Activated CD4-positive, alpha-beta memory T cell treated with anti-CD3 and anti-CD28 coated beads, Interleukin-2, amount 10 ng/mL, durations not matched to agents 7 days and 5 days (primary cell): ENCODE results near the gene FTCDNL1. TPM values are rescaled to one million over a fixed set of nuclear protein-coding genes. Genes with fewer than 3 reads are reported as not detected.

Experiments
- CTCF ChIA-PET: fragments of 350-600 bp; sonication (Branson Sonifier 250); formaldehyde crosslinking; loops from one replicate; lab custom pipeline; 2021; ENCODE audit warnings: antibody characterized with exemption, inconsistent platforms; lab: Charles Lee
- POLR2A ChIA-PET: fragments of 350-600 bp; sonication (Branson Sonifier 250); formaldehyde crosslinking; loops from one replicate; lab custom pipeline; 2021; ENCODE audit warnings: antibody characterized with exemption; lab: Charles Lee
- DNase-seq: peaks from one replicate; pipeline ENCODE4 v3.0.0-alpha.2; 2020
- H3K27ac Mint-ChIP-seq: one replicate; pipeline ENCODE4 v1.8.0; 2021; ENCODE audit warnings: mild to moderate bottlenecking, mixed read lengths
- H3K27me3 Mint-ChIP-seq: one replicate; pipeline ENCODE4 v1.8.0; 2021; ENCODE audit warnings: mixed read lengths
- H3K36me3 Mint-ChIP-seq: one replicate; pipeline ENCODE4 v1.8.0; 2021; ENCODE audit warnings: low read depth, mixed read lengths
- H3K4me1 Mint-ChIP-seq: one replicate; pipeline ENCODE4 v1.8.0; 2021; ENCODE audit warnings: mixed read lengths
- H3K4me3 Mint-ChIP-seq: one replicate; pipeline ENCODE4 v1.8.0; 2021; ENCODE audit warnings: mild to moderate bottlenecking, mixed read lengths
- H3K9me3 Mint-ChIP-seq: one replicate; pipeline ENCODE4 v1.8.0; 2021; ENCODE audit warnings: mixed read lengths
- total RNA-seq, 2 experiments: library from RNA; stranded (reverse); gene quantifications; one replicate each; pipeline ENCODE4 v1.2.3, GENCODE V29; 2021

FTCDNL1 gene
- total RNA-seq, 2 experiments from 2014 or later, result 0.86 to 1.3 TPM

DNA sequence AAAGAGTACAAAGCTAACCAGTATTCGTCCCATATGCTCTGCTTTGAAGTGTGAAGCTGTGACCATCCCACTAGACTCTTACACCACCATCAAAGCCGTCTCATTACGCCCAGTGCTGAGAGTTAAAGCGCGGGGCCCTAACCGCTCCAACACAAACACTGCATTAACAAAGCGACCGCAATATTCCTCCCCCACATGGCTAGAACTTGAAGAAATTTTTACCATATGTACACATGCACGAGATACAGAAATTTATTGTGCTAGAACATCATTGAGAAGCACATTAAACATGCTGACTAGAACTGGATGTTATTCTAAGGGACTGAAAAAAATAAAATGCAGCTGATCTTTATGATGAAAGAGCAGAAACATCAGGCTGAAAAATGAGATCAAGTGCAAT lies 20.5 kb downstream of the FTCDNL1 start:
- DNase-seq, result no peak
- POLR2A ChIA-PET, result no interaction called here
- H3K9me3 Mint-ChIP-seq, result no peaks in the 10 kb centered on the region
- no peaks in the 10 kb centered on the region for H3K4me1 Mint-ChIP-seq
- CTCF ChIA-PET, result no interaction called here
- H3K36me3 Mint-ChIP-seq, result no peaks in the 10 kb centered on the region
- no peak overlapping the region for H3K4me3 Mint-ChIP-seq
- no peak overlapping the region for H3K27ac Mint-ChIP-seq
- H3K27me3 Mint-ChIP-seq, result no peaks in the 10 kb centered on the region

DNA sequence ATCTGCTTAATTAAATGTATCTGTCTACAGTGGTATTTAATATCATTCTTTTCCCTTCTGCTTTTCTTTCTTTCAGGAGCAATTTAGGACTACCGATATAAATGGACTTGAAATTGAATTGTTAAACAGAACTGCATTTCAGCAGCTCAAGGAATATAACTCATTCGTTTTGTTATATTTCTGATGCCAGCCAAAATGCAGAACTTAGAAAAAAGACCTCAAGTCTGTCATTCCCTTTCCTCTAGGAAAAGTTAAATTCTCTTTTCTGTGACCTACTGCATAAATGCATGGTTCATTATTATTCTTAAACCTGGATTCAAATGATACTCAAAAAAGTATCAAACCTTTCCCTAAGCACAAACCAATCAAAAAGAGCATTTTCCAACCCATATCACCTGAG lies 21.4 kb downstream of the FTCDNL1 start:
- Mint-ChIP-seq H3K4me1 (no peaks in the 10 kb centered on the region), H3K9me3 (no peaks in the 10 kb centered on the region), H3K27ac (no peak overlapping the region), H3K27me3 (no peaks in the 10 kb centered on the region), H3K4me3 (no peak overlapping the region), H3K36me3 (no peaks in the 10 kb centered on the region)
- CTCF ChIA-PET, result no interaction called here
- POLR2A ChIA-PET, result no interaction called here
- no peak for DNase-seq

DNA sequence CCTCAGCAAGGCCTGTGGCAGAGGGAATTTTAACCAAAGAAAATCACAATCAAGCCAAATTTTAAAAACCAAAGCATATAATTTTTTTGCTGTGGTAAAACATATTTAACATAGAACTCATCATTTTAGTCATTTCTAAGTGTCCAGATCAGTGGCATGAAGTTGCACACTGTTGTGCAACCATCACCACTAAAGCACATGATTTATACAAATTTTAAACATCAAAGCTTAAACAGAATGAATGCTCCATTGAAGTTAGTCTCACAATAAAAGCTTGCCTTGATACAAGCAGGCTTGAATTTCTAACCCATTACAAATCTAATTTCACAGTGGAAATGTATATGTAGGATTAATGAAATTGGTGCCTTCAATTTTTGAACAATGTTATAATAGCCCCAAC lies 31.2 kb downstream of the FTCDNL1 start:
- no peaks in the 10 kb centered on the region for H3K36me3 Mint-ChIP-seq
- H3K27ac Mint-ChIP-seq, result no peak overlapping the region
- H3K4me1 Mint-ChIP-seq, result peaks cover 10% of the 10 kb centered on the region
- no peaks in the 10 kb centered on the region for H3K9me3 Mint-ChIP-seq
- POLR2A ChIA-PET, result no interaction called here
- DNase-seq, result no peak
- no peaks in the 10 kb centered on the region for H3K27me3 Mint-ChIP-seq
- H3K4me3 Mint-ChIP-seq, result no peak overlapping the region
- CTCF ChIA-PET, result no interaction called here

DNA sequence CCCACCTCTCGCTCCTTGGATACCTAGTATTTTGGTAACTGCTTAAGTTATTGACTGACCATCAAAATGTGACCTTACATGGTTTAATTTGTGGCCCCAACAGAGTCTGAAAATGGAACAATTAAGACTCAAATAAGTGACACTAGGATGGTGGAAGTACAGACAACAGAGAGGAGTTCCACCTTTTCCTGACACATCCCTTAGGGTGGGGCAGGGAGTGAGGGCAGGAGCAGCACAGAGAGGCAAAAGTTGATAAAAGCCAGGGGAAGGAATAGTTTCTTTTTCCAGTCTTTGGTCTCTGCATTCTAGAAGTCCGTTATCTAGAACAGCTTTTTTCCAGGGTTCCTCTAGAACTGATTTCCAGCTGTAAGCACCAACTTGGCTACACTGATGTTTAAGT lies 32.2 kb downstream of the FTCDNL1 start:
- Mint-ChIP-seq H3K27ac (no peak overlapping the region), H3K4me1 (peaks cover 10% of the 10 kb centered on the region)
- POLR2A ChIA-PET, result no interaction called here

DNA sequence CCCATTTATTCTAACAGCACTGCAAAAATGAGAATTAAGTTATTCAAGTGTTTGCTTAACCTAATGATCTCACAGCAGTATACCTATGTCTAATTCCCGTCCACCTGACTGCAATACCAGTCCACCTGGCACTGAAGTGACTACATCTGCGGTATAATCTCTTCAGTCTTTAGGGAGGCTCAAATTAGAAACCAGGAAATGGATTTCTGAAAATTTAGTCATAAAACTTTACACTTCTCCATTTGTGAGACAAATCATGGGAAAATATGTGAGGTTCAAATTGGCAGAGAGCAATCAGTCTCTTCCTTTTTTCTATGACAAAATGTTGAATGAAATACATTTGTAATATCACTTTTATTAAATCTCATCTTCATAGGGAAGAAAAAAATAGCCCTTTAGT lies 33.0 kb downstream of the FTCDNL1 start:
- CTCF ChIA-PET, result no interaction called here
- no peak overlapping the region for H3K4me3 Mint-ChIP-seq
- peaks cover 10% of the 10 kb centered on the region for H3K4me1 Mint-ChIP-seq
- H3K27ac Mint-ChIP-seq, result no peak overlapping the region
- no peak for DNase-seq
- POLR2A ChIA-PET, result no interaction called here
- no peaks in the 10 kb centered on the region for H3K9me3 Mint-ChIP-seq
- H3K27me3 Mint-ChIP-seq, result no peaks in the 10 kb centered on the region
- no peaks in the 10 kb centered on the region for H3K36me3 Mint-ChIP-seq

More for the DNA sequence above, 32.2 kb downstream of the FTCDNL1 start:
- H3K4me3 Mint-ChIP-seq, result no peak overlapping the region
- no peaks in the 10 kb centered on the region for H3K27me3 Mint-ChIP-seq
- H3K9me3 Mint-ChIP-seq, result no peaks in the 10 kb centered on the region
- no peaks in the 10 kb centered on the region for H3K36me3 Mint-ChIP-seq
- DNase-seq, result no peak
- CTCF ChIA-PET, result interaction anchor here (0.7 kb wide), 1 partner anchor 332 kb away, joined by 4 read pairs; no protein-coding TSS in a partner anchor

DNA sequence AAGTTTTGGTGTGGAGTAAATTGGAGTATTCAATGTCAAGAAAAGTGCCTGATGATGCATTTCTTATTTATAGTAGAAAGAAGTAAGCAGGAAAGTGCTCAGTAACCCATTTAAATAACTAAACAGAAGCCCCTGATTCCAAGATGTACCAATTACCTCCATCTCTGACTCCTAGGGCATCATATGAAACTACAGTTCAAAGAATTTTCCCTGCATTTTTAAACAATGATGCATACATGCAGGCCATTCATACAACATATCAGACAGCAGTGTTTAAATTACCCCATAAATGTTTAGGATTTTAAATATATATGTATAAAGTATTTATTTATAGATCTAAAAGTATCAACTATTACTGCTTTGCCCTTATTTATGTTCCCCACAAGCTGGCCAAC lies 36.2 kb downstream of the FTCDNL1 start:
- DNase-seq, result no peak
- Mint-ChIP-seq H3K27me3 (no peaks in the 10 kb centered on the region), H3K4me3 (no peak overlapping the region), H3K9me3 (no peaks in the 10 kb centered on the region), H3K4me1 (peaks cover 10% of the 10 kb centered on the region), H3K36me3 (no peaks in the 10 kb centered on the region), H3K27ac (no peak overlapping the region)
- ChIA-PET POLR2A (no interaction called here), CTCF (no interaction called here)

DNA sequence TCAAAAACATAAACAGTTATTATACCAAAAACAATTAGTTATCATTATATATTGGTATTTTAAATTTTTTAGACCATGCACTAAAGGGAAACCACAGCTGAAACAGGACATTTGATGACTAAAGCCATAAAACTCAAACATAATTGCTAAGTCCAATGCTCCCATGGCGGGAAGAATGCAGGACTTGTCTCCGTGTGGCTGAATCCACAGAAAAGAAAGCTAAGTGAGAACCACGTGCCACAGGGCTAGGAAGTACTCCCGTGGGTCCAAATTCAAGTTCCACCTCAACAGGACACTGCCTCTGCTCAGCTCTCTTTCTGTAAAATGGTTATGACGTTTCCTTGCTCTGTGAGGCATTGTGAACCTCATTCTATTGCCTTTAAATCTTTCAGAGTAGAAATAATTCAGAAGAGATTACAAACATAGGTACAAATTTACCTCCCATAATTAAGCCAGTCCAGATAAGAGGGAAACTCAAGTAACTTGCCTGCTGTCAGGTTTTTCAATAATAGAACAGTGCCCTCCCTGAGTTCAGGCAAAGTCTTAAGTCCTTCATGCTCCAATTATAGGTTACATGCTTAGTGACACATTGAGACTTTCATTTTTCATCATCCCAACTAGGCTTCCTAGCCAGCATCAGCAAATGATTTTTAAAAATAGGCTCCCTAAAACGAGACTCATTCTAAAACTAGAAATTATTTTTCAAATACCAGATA lies 36.7 kb downstream of the FTCDNL1 start:
- H3K36me3 Mint-ChIP-seq, result no peaks in the 10 kb centered on the region
- POLR2A ChIA-PET, result no interaction called here
- no peaks in the 10 kb centered on the region for H3K27me3 Mint-ChIP-seq
- H3K4me1 Mint-ChIP-seq, result peaks cover 7% of the 10 kb centered on the region
- no peak for DNase-seq
- CTCF ChIA-PET, result no interaction called here
- H3K27ac Mint-ChIP-seq, result no peak overlapping the region
- no peaks in the 10 kb centered on the region for H3K9me3 Mint-ChIP-seq
- H3K4me3 Mint-ChIP-seq, result no peak overlapping the region

DNA sequence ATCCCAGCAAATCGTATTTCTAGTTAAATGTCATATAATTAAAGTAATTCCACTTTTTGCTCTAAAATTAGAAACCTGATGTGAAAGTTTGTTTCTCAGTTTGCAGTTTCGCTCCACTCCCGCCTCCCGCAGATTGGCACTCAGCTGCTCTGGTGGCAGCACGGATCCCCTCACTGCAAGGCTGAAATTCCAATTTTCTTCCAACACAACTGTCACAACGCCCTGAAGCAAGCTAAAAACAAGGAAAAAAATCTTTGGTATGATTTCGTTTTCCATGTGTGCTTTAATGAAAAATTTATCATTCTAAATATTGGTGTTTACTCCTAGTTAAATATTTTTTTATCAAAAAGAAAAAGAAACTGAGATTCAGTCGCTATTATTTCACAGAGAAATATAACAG lies 38.5 kb downstream of the FTCDNL1 start:
- Mint-ChIP-seq H3K4me1 (no peaks in the 10 kb centered on the region), H3K36me3 (no peaks in the 10 kb centered on the region), H3K27ac (no peak overlapping the region), H3K9me3 (peaks cover 3% of the 10 kb centered on the region), H3K4me3 (no peak overlapping the region), H3K27me3 (no peaks in the 10 kb centered on the region)
- DNase-seq, result no peak
- ChIA-PET POLR2A (no interaction called here), CTCF (no interaction called here)

DNA sequence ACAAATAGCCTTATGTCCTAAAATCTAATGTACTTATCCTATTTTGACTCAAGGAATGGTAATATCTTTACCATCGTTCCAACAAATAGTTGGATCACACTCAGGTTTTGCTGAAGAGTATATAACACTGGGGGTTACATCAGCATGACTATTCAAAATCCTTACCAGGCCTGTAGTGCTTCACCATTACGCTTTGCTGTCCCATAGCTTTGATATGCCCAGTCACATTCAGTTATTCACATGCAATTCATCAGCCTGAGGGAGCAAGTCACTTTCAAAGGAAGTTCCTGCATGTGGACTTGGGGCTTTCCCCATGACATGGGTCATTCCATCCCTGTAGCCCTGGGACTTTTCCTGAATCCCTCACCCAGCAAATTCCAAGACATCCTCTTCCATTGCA lies 39.6 kb downstream of the FTCDNL1 start:
- Mint-ChIP-seq H3K27ac (no peak overlapping the region), H3K4me3 (no peak overlapping the region)
- CTCF ChIA-PET, result no interaction called here

DNA sequence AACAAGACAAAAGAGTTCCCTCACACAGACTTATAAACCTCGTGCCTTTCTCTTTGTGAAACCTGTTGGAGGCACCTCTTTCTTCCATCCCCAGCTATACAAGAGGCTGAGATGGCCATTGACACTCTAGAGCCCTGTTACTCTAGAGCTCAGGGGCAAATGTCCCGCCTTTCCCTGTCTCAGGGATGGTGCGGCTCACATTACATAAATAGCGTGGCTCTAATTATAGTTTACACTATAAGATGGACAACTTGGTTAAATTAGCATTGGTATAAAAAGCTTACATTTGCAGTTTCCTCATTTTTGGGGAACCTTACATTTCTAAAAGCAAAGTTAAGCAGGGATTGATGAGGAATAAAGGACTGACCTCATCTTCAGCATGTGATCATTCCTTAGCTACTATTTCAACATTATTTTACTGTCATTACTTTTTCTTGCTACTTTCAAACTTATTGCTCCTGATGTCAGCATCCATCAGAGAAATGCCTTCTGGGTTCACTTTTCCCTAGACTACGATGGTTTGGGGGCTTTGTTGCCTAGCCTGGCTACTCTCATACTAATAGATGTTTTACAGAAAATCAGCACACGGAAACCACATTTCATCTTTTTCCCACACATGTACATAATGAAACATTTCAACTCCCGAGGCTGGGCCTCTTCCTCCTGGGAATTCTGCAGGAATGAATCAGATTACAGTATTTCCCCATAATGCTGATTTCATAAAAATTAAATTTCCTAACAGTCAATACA lies 40.4 kb downstream of the FTCDNL1 start:
- ChIA-PET CTCF (no interaction called here), POLR2A (no interaction called here)
- no peaks in the 10 kb centered on the region for H3K4me1 Mint-ChIP-seq
- no peak for DNase-seq
- H3K4me3 Mint-ChIP-seq, result no peak overlapping the region
- no peaks in the 10 kb centered on the region for H3K36me3 Mint-ChIP-seq
- no peak overlapping the region for H3K27ac Mint-ChIP-seq
- no peaks in the 10 kb centered on the region for H3K27me3 Mint-ChIP-seq
- H3K9me3 Mint-ChIP-seq, result peaks cover 3% of the 10 kb centered on the region

More for the DNA sequence above, 39.6 kb downstream of the FTCDNL1 start:
- H3K36me3 Mint-ChIP-seq, result no peaks in the 10 kb centered on the region
- peaks cover 3% of the 10 kb centered on the region for H3K9me3 Mint-ChIP-seq
- no peaks in the 10 kb centered on the region for H3K4me1 Mint-ChIP-seq
- POLR2A ChIA-PET, result no interaction called here
- no peaks in the 10 kb centered on the region for H3K27me3 Mint-ChIP-seq
- no peak for DNase-seq

DNA sequence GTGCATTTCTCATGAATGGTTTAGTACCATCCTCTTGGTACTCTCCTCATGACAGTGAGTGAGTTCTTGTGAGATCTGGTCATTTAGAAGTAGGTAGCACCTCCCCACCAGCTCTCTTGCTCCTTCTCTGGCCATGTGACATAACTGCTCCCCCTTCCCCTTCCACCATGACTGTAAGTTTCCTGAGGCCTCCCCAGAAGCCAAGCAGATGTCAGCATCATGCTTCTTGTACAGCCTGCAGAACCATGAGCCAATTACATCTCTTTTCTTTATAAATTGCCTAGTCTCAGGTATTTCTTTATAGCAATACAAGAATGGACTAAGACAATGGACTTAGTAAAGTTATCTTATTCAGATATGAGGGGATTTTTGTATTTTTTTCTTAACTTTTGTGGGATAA lies 43.0 kb downstream of the FTCDNL1 start:
- DNase-seq, result no peak
- ChIA-PET CTCF (no interaction called here), POLR2A (no interaction called here)
- no peaks in the 10 kb centered on the region for H3K27me3 Mint-ChIP-seq
- no peak overlapping the region for H3K4me3 Mint-ChIP-seq
- no peaks in the 10 kb centered on the region for H3K36me3 Mint-ChIP-seq
- peaks cover 3% of the 10 kb centered on the region for H3K9me3 Mint-ChIP-seq
- no peaks in the 10 kb centered on the region for H3K4me1 Mint-ChIP-seq
- H3K27ac Mint-ChIP-seq, result no peak overlapping the region

DNA sequence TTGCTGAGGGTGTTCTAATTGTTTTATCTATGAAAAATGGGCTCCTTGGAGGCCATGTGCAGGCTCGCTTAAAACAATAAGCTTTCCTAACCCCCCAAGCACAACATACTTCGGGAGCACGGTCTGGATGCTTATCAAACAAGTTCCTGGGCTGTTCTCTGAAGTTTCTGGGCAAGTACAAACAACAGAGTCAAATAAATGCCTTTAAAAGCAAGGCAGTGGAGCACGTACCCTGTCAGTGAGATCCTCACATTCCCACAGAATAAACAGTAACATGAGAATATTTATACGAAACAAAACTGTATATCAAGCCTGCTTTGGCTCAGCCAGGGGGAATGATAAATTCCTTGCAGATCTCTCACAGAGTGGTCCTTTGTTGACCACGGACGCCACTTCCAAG lies 44.8 kb downstream of the FTCDNL1 start:
- no peaks in the 10 kb centered on the region for H3K4me1 Mint-ChIP-seq
- no peak overlapping the region for H3K27ac Mint-ChIP-seq
- H3K4me3 Mint-ChIP-seq, result no peak overlapping the region
- no peaks in the 10 kb centered on the region for H3K36me3 Mint-ChIP-seq
- CTCF ChIA-PET, result no interaction called here
- H3K27me3 Mint-ChIP-seq, result no peaks in the 10 kb centered on the region
- H3K9me3 Mint-ChIP-seq, result peaks cover 3% of the 10 kb centered on the region
- POLR2A ChIA-PET, result no interaction called here
- DNase-seq, result no peak

DNA sequence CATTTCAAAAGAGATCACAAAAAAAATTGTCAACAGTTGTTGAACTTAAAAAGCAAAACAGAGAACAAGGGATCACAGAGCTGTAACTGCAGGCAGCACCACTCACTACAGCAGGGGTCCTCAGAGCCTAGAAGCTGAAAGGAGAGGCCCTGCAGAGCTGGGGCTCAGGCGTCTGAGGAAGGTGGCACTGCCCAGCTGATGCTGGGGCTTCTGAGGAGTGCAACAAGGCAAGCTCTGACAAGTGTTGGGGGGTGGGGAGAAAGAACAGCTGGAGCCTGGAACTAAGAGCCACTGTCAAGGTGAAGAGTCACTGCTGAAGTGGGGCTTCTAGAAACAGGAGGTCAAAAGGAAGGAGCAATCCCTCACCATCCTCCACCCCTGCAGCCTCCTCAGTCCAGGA lies 46.2 kb downstream of the FTCDNL1 start:
- no peaks in the 10 kb centered on the region for H3K27me3 Mint-ChIP-seq

More for the DNA sequence above, 46.2 kb downstream of the FTCDNL1 start:
- Mint-ChIP-seq H3K9me3 (peaks cover 3% of the 10 kb centered on the region), H3K4me1 (no peaks in the 10 kb centered on the region), H3K36me3 (no peaks in the 10 kb centered on the region), H3K27ac (no peak overlapping the region), H3K4me3 (no peak overlapping the region)
- POLR2A ChIA-PET, result no interaction called here
- CTCF ChIA-PET, result no interaction called here
- no peak for DNase-seq
